ENCODE results near the gene CYTH3. TPM values are rescaled to one million over a fixed set of nuclear protein-coding genes. Genes with fewer than 3 reads are reported as not detected.

CYTH3 gene
- total RNA-seq, 1 experiment from 2014 or later: 16.7 TPM

- CTCF ChIA-PET: no interaction called here
- no peak for ATAC-seq
- H3K9me3 ChIP-seq (ENCODE audit: control insufficient read depth in 1 of 2, insufficient read depth in 1 of 2, low read depth in 1 of 2, low read length in 2 of 2): no peaks in the 10 kb centered on the region
Observed at GRCh38 chr7:6178298-6179029, 94.0 kb downstream of the CYTH3 start.

GRCh38 chr7:6175645-6176044 lies 96.8 kb downstream of the CYTH3 start:
- no peaks in the 10 kb centered on the region for H3K79me2 ChIP-seq (ENCODE audit: insufficient read depth, low read length)
- intact Hi-C loops (cut with micrococcal nuclease): no loop called here
- no peaks in the 10 kb centered on the region for H3K9me3 ChIP-seq (ENCODE audit: control insufficient read depth in 1 of 2, insufficient read depth in 1 of 2, low read depth in 1 of 2, low read length in 2 of 2)
- no peak overlapping the region for H2AFZ ChIP-seq (ENCODE audit: low read depth, low read length, poor library complexity, severe bottlenecking)
- no TSS peak for BruUV-seq (replicated peaks)
- H3K36me3 ChIP-seq (ENCODE audit: control insufficient read depth in 1 of 2, insufficient read depth in 2 of 2, low read length in 2 of 2): no peaks in the 10 kb centered on the region; a peak in 1 of 4 replicates
- no peak overlapping the region for H3K9ac ChIP-seq (ENCODE audit: low read length)
- TF ChIP-seq JUND (IDR thresholded peaks at IDR 0.05) (0 out of 2 replicates have a peak, but pooled peaks have one; percentile 11), SRF (IDR thresholded peaks at IDR 0.05; ENCODE audit: low read depth) (no peak)
- peak overlapping the region; percentile 23; the same call in 1 of the 2 replicates for H3K4me2 ChIP-seq (ENCODE audit: low read length)
- no peak overlapping the region for H3K27ac ChIP-seq (ENCODE audit: low read depth, low read length)
- H3K4me3 ChIP-seq (replicated peaks in 1 of 2; ENCODE audit: low read depth in 1 of 2, low read length in 2 of 2): no peak overlapping the region
- ATAC-seq (no peak), DNase-seq (ENCODE audit: low read depth, low spot score) (no peak)
- H4K20me1 ChIP-seq (ENCODE audit: insufficient read depth): no peaks in the 10 kb centered on the region
- POLR2A ChIA-PET: no interaction called here
- peaks cover 5 to 7% of the 10 kb centered on the region in 2 experiments; a peak in 3 of 4 replicates for H3K4me1 ChIP-seq (ENCODE audit: control insufficient read depth in 1 of 2, insufficient read depth in 2 of 2, low read length in 2 of 2)
- no peaks in the 10 kb centered on the region for H3K27me3 ChIP-seq (ENCODE audit: insufficient read depth, low read length)
- CTCF ChIA-PET: no interaction called here
- RAD21 ChIA-PET (ENCODE audit: low non-redundant PET in 1 of 2, low total read pairs in 2 of 2, uncharacterized antibody in 2 of 2, unreplicated experiment in 2 of 2): no interaction called here
- no peaks in the 10 kb centered on the region for H3K9me2 ChIP-seq (ENCODE audit: insufficient read depth)

More at GRCh38 chr7:6178298-6179029, 94.0 kb downstream of the CYTH3 start:
- TF ChIP-seq MAX (IDR thresholded peaks at IDR 0.05) (no peak), JUND (IDR thresholded peaks at IDR 0.05) (no peak)
- H3K9ac ChIP-seq (ENCODE audit: low read length): no peak overlapping the region
- no peaks in the 10 kb centered on the region; a peak in 1 of 4 replicates for H3K36me3 ChIP-seq (ENCODE audit: control insufficient read depth in 1 of 2, insufficient read depth in 2 of 2, low read length in 2 of 2)
- H3K27me3 ChIP-seq (ENCODE audit: insufficient read depth, low read length): no peaks in the 10 kb centered on the region
- no TSS peak for BruUV-seq (replicated peaks)
- no peak overlapping the region for H3K27ac ChIP-seq (ENCODE audit: low read depth, low read length)
- POLR2A ChIA-PET: no interaction called here
- intact Hi-C loops (cut with micrococcal nuclease): no loop called here
- H3K4me2 ChIP-seq (ENCODE audit: low read length): no peak overlapping the region
- H3K79me2 ChIP-seq (ENCODE audit: insufficient read depth, low read length): no peaks in the 10 kb centered on the region
- H3K9me2 ChIP-seq (ENCODE audit: insufficient read depth): no peaks in the 10 kb centered on the region
- no peak overlapping the region for H3K4me3 ChIP-seq (replicated peaks in 1 of 2; ENCODE audit: low read depth in 1 of 2, low read length in 2 of 2)
- H4K20me1 ChIP-seq (ENCODE audit: insufficient read depth): no peaks in the 10 kb centered on the region
- RAD21 ChIA-PET (ENCODE audit: low non-redundant PET in 1 of 2, low total read pairs in 2 of 2, uncharacterized antibody in 2 of 2, unreplicated experiment in 2 of 2): no interaction called here
- no peak overlapping the region for H2AFZ ChIP-seq (ENCODE audit: low read depth, low read length, poor library complexity, severe bottlenecking)
- DNase-seq (ENCODE audit: low read depth, low spot score): no peak
- H3K4me1 ChIP-seq (ENCODE audit: control insufficient read depth in 1 of 2, insufficient read depth in 2 of 2, low read length in 2 of 2): peaks cover 5 to 7% of the 10 kb centered on the region in 2 experiments; a peak in 3 of 4 replicates
